HEK293 (cell line): ENCODE data around the gene NANS.
"Not testable (repeated sequence)": the region's sequence is repeated elsewhere in the genome, so short reads cannot be mapped to it uniquely, and the experiment has no call there.

ENCODE experiments used
- CTCF ChIA-PET: fragments of 350-600 bp; formaldehyde crosslinking; extraction: SDS; loops from one replicate; lab custom pipeline; 2021; ENCODE audit warnings: antibody characterized with exemption; lab: Yijun Ruan, JAX
- POLR2A ChIA-PET: fragments of 300-600 bp; formaldehyde crosslinking; extraction: SDS; loops from one replicate; lab custom pipeline; 2020; ENCODE audit warnings: antibody characterized with exemption, inconsistent platforms; lab: Yijun Ruan, JAX
- H3K27ac ChIP-seq: fragments of 200-500 bp; sonication (Bioruptor generic); 2 replicates; pipeline ENCODE4 v1.5.1; 2014; ENCODE audit warnings: low read depth, low read length, control low read depth, inconsistent platforms; ENCODE audit errors: extremely low read depth
- H3K36me3 ChIP-seq, 2 experiments: fragments of 200-500 bp in 1 of 2; sonication (Bioruptor generic) in 1 of 2; 1 replicate in 1 of 2; 2 replicates in 1 of 2; pipeline ENCODE4 v1.5.1; 2014 to 2017; ENCODE audit warnings: inconsistent platforms in 2 of 2, low read length in 2 of 2; ENCODE audit not compliant: control insufficient read depth in 2 of 2, insufficient read depth in 1 of 2
- H3K4me1 ChIP-seq: fragments of 200-500 bp; sonication (Bioruptor generic); 2 replicates; pipeline ENCODE4 v1.5.1; 2014; ENCODE audit warnings: mild to moderate bottlenecking, low read length, inconsistent platforms; ENCODE audit not compliant: control insufficient read depth, insufficient read depth
- H3K4me3 ChIP-seq: 2 replicates; pipeline ENCODE4 v1.5.1; 2011; ENCODE audit warnings: low read depth, mild to moderate bottlenecking, control low read depth, low read length, moderate library complexity
- H3K9me3 ChIP-seq: fragments of 200-500 bp; sonication (Bioruptor generic); 2 replicates; pipeline ENCODE4 v1.5.1; 2014; ENCODE audit warnings: low read depth, low read length, inconsistent platforms; ENCODE audit not compliant: control insufficient read depth, insufficient read depth
- KLF10 ChIP-seq: fragments of 450-650 bp; IDR thresholded peaks from 2 replicates; pipeline ENCODE4 v1.5.1; 2018; ENCODE audit warnings: missing biosample characterization, mild to moderate bottlenecking, missing genetic modification characterization
- ZBTB20 ChIP-seq: fragments of 450-650 bp; formaldehyde crosslinking; IDR thresholded peaks from 2 replicates; pipeline ENCODE4 v1.5.1; 2016; ENCODE audit warnings: missing biosample characterization, missing genetic modification characterization
- ZFHX2 ChIP-seq: fragments of 450-650 bp; formaldehyde crosslinking; conservative IDR thresholded peaks from 2 replicates; pipeline ENCODE4 v1.5.1; 2016; ENCODE audit warnings: missing biosample characterization, missing genetic modification characterization
- ZFP69B ChIP-seq: fragments of 450-650 bp; formaldehyde crosslinking; IDR thresholded peaks from 2 replicates; pipeline ENCODE4 v1.5.1; 2016; ENCODE audit warnings: missing biosample characterization, missing genetic modification characterization
- ZNF184 ChIP-seq: fragments of 450-650 bp; IDR thresholded peaks from 2 replicates; pipeline ENCODE4 v1.5.1; 2018; ENCODE audit warnings: missing biosample characterization, mild to moderate bottlenecking, missing genetic modification characterization
- ZNF19 ChIP-seq: fragments of 450-650 bp; formaldehyde crosslinking; IDR thresholded peaks from 2 replicates; pipeline ENCODE4; 2016; ENCODE audit warnings: missing biosample characterization, missing genetic modification characterization, low read depth
- ZNF2 ChIP-seq: fragments of 450-650 bp; formaldehyde crosslinking; IDR thresholded peaks from 2 replicates; pipeline ENCODE4 v1.5.1; 2016; ENCODE audit warnings: missing biosample characterization, missing genetic modification characterization
- ZNF211 ChIP-seq: fragments of 450-650 bp; formaldehyde crosslinking; IDR thresholded peaks from 2 replicates; pipeline ENCODE4 v1.5.1; 2016; ENCODE audit warnings: low read depth, missing biosample characterization, missing genetic modification characterization
- ZNF521 ChIP-seq: fragments of 450-650 bp; formaldehyde crosslinking; IDR thresholded peaks from 2 replicates; pipeline ENCODE4 v1.5.1; 2017; ENCODE audit warnings: missing biosample characterization, mild to moderate bottlenecking, missing genetic modification characterization
- ZNF600 ChIP-seq: fragments of 450-650 bp; formaldehyde crosslinking; IDR thresholded peaks from 2 replicates; pipeline ENCODE4 v1.5.1; 2016; ENCODE audit warnings: missing biosample characterization, missing genetic modification characterization
- ZNF837 ChIP-seq: fragments of 450-650 bp; formaldehyde crosslinking; IDR thresholded peaks from 2 replicates; pipeline ENCODE4 v1.5.1; 2016; ENCODE audit warnings: missing biosample characterization, missing genetic modification characterization
- ZSCAN16 ChIP-seq: fragments of 450-650 bp; formaldehyde crosslinking; IDR thresholded peaks from 2 replicates; pipeline ENCODE4 v1.5.1; 2016; ENCODE audit warnings: missing biosample characterization, missing genetic modification characterization
- TF ChIP-seq, protein P1 (sequence below): fragments of 450-650 bp; formaldehyde crosslinking; IDR thresholded peaks from 2 replicates; pipeline ENCODE4 v1.5.1; 2016; ENCODE audit warnings: missing biosample characterization, missing genetic modification characterization

Gene NANS

DNA sequence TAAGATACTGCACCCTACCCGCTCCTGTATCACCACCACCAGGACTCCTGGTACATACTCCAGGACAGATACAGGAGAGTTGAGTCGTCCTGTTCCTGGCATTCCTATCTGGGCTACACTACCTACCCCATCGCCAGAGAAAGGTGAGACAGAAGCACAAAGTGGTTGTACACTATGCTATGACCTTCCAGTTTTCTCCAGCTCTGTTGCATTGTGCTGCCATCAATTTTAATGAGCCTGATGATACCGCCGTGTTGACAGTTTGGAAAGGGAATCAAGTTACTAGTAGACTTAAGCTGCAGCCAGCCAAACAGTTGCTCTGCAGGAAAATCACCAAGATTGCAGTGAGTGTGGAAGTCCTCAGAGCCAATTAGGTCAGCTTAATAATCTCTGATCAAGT, 38.2 kb upstream of the NANS start:
- CTCF ChIA-PET, result interaction anchor here (0.6 to 1.2 kb wide), 2 partner anchors 18 to 94 kb away, joined by 4 to 5 read pairs; no protein-coding TSS in a partner anchor
- Histone ChIP-seq H3K27ac (no peak overlapping the region), H3K4me1 (no peaks in the 10 kb centered on the region), H3K4me3 (no peak overlapping the region), H3K9me3 (no peaks in the 10 kb centered on the region), H3K36me3 (peaks cover 26 to 78% of the 10 kb centered on the region in 2 experiments)
- TF ChIP-seq ZNF837 (no peak), ZNF600 (tag by site-specific recombination) (peak; percentile 20; the same call in 1 of the 2 replicates)
- POLR2A ChIA-PET, result no interaction called here

DNA sequence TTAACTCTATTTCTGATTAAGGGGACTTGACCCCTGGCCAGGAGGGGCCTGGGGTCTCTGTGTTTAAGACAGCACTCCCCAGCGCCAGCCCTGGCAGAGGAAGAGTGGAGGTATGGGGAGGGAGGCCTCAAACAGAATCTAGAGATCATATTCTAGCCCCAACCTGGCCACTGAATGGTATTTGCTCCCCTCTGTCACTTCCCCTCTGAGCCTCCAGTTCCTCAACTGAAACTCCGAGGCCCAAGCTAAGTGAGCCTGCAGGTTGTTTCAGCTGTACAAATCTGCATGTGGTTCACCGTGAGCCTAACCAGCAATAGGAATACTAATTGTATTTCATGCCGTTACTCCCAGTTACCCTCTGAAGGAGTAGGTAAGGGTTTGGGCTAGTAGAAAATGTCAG, 37.4 kb upstream of the NANS start:
- ChIA-PET CTCF (interaction anchor here (1.2 to 1.3 kb wide), 2 partner anchors 95 to 97 kb away, joined by 3 to 5 read pairs; partner anchors contain the start of gene TRMO), POLR2A (no interaction called here)
- Histone ChIP-seq H3K4me3 (no peak overlapping the region), H3K4me1 (no peaks in the 10 kb centered on the region), H3K36me3 (peaks cover 18 to 70% of the 10 kb centered on the region in 2 experiments), H3K27ac (no peak overlapping the region), H3K9me3 (no peaks in the 10 kb centered on the region)
- TF ChIP-seq ZNF211 (tag by site-specific recombination) (no peak), ZNF184 (tag by site-specific recombination) (no peak), ZBTB20 (tag by site-specific recombination) (no peak)

- peaks cover 11 to 62% of the 10 kb centered on the region in 2 experiments for H3K36me3 ChIP-seq
- not testable (repeated sequence) for H3K27ac ChIP-seq, H3K9me3 ChIP-seq, H3K4me1 ChIP-seq, H3K4me3 ChIP-seq
- ChIA-PET POLR2A (interaction anchor here (0.6 to 0.8 kb wide), 3 partner anchors 98 to 776 kb away, joined by 3 read pairs; partner anchors contain the start of gene TRMO), CTCF (interaction anchor here (0.5 to 1.3 kb wide), 5 partner anchors 13 to 98 kb away, joined by 3 to 11 read pairs (median 3); partner anchors contain the start of gene TRMO)
These were observed 36.7 kb upstream of the NANS start for GRCh38 chr9:98019869-98020268.

GRCh38 chr9:98020476-98021145, 35.9 kb upstream of the NANS start:
- peaks cover 6 to 55% of the 10 kb centered on the region in 2 experiments; a peak in 2 of 3 replicates for H3K36me3 ChIP-seq
- no peak overlapping the region for H3K27ac ChIP-seq
- ChIA-PET CTCF (interaction anchor here (0.5 to 1.2 kb wide), 5 partner anchors 12 to 85 kb away, joined by 3 to 11 read pairs (median 3); no protein-coding TSS in a partner anchor), POLR2A (interaction anchor here (0.6 to 1.3 kb wide), 4 partner anchors 12 to 98 kb away, joined by 3 to 6 read pairs (median 4); partner anchors contain the start of genes NANS and TRMO)
- no peaks in the 10 kb centered on the region for H3K4me1 ChIP-seq
- TF ChIP-seq ZNF521 (tag by site-specific recombination) (no peak), KLF10 (tag by site-specific recombination) (no peak), ZNF2 (tag by site-specific recombination) (no peak), ZNF184 (tag by site-specific recombination) (no peak), ZFHX2 (tag by site-specific recombination) (no peak), ZFP69B (tag by site-specific recombination) (no peak), ZSCAN16 (tag by site-specific recombination) (no peak), ZNF19 (tag by site-specific recombination) (no peak)
- TF ChIP-seq, protein P1, sequence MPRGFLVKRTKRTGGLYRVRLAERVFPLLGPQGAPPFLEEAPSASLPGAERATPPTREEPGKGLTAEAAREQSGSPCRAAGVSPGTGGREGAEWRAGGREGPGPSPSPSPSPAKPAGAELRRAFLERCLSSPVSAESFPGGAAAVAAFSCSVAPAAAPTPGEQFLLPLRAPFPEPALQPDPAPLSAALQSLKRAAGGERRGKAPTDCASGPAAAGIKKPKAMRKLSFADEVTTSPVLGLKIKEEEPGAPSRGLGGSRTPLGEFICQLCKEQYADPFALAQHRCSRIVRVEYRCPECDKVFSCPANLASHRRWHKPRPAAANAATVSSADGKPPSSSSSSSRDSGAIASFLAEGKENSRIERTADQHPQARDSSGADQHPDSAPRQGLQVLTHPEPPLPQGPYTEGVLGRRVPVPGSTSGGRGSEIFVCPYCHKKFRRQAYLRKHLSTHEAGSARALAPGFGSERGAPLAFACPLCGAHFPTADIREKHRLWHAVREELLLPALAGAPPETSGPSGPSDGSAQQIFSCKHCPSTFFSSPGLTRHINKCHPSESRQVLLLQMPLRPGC, result no peak
- no peaks in the 10 kb centered on the region for H3K9me3 ChIP-seq
- H3K4me3 ChIP-seq, result no peak overlapping the region
